Epidermal melanocyte (primary cell): ENCODE data around the gene HEG1.

Source experiments
- DNase-seq: peaks from one replicate; pipeline ENCODE4 v3.0.0; 2011; ENCODE audit warnings: low spot score; ENCODE audit not compliant: insufficient read length

Gene HEG1

GRCh38 chr3:125050488-125051090, 5.2 kb downstream of the HEG1 start:
- no peak for DNase-seq

GRCh38 chr3:125048282-125048681, 7.5 kb downstream of the HEG1 start:
- no peak for DNase-seq

DNA sequence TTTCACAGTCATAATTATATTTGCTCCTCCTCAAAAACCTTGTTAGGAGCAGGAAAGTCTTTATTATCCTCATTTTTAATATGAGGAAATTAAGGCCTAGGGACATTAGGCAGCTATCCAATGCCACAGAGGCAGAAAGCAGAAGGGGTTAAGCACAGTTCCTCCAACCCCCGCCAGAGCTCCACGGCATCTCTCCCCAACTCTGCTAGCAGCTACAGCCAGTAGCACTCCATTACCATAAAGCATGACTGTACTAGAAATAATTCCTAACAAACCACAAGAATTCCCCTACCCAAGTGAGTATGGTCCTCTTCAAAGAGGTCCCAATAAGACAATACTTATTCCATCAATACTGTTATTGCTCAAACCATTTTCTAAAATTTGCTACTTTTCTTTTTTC, 9.8 kb downstream of the HEG1 start:
- DNase-seq, result peak; percentile 61

DNA sequence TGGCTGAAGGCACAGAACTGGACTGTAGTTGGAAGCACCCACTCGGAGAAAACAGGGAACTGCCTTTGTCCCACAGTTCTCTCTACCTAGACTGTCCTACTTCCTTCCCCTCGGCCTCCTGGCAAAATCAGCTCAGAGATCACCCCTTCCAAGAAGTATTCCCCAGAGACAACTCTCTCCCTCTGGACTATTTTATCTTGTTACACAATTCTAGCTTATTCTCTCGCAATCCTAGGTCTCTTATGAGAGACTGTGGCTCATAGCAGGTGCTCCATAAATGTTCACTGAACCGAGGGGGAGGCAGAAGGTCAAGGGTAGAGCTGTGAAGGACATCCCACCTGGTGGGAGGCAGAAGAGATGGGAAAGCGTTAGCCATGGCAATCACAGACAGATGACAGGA, 10.6 kb downstream of the HEG1 start:
- no peak for DNase-seq

DNA sequence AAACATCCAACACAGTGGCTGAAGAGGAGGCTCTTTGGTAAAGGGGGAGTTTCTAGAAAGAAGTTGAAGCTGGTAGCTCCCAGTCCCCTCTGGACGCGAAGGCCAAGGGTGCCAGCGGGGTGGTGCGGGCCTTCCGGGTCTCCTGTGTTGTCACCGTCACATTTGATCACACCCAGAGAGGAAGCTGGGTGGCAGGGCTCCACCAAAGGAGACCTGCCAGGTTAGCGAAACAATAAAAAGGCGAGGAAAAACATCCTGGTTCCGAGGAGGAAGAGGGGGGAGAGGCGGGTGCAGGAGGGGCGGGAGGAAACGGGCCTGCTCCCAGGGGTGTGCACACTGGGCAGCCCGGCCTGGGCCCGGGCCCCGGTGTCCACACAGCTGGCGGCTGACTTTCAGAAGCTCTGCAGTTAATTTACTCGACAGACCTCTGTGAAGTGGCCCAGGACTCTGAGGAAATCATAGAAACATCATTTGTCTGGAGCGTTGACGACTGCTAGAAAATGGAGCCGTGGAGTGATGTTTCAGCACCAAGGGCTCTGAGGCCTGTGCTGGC, 12.1 kb downstream of the HEG1 start:
- DNase-seq, result no peak

DNA sequence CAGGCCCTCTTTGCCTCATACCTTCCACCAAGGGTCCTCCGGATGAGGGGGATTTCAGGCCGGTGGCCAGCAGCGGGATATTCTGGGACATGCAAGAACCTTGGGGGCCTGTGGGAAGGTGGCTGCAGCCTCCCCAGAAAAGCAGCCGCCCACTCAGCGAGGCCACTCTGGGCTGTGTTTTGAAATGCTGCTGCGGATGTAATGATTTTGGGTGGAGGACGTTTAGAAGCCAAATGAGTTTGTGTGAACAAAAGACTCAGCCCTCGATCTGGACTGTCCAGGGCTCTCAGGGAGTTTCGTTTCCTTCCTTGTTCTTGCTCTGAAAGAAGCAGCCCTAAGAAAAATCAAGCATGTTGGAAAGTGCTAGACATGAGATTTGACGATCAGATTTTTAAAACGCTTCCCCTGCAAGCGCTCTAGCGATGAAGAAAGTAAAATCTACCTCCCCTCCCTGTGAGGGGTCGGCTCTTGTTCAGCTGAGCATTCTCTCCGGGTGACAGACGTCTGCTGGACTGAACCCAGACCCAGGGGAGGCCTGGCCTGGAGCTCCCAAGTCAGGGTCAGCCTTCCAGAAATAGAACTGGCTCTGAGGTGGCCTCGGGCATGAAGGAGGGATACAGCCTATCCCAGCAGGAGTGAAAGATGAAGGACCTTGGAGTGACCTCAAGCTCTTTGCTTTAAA, 12.9 kb downstream of the HEG1 start:
- DNase-seq, result no peak

- DNase-seq, result no peak
Measured at GRCh38 chr3:125039131-125040100, 16.4 kb downstream of the HEG1 start.

DNA sequence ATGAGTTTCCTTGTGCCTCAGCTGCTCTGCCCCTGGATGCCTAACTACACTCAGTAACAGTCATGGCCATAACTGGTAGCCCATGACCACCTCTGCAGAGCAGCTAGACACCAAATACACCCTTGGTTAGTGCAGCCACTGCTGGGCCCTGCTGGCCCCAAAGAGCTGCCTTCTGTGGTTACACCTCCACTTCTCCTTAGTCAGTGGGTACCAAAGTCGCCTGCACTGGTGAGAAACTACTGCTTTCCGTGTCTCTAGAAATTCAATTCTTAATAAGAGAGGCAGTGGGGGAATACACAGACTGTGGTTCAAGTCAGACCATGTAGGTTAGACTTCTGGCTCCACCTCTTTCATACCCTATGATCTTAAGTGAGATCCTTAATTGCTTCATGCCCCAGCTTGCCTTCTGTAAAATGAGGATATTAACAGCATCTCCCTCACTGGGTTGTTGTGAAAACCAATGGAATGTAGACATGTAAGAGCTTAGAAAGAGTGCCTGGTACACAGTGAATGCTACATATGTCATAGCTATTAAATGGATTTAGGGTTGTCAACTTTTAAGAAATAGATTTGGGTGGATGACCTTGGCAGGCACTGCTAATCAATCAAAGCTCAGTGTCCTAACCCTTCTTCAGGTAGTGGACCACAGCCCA, 18.2 kb downstream of the HEG1 start:
- DNase-seq, result no peak

DNA sequence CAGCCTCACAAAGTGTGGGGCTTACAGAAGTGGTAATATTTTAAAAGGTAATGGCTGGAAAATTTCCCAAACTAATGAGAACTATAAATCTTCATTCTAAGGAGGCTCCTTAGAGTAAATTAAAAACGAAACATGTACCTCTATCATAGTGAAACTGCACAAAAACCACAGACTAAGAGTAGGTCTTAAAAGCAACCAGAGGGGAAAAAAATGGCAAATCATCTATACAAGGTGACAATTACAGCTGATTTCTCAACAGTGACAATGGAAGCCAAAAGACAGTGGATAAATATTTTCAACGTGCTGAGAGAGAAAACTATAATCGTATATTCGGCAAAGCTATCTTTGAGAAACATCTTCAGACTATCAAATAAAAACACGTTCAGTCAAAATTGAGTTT, 20.6 kb downstream of the HEG1 start:
- no peak for DNase-seq

GRCh38 chr3:125033616-125034015, 22.2 kb downstream of the HEG1 start:
- no peak for DNase-seq

- no peak for DNase-seq
Measured at GRCh38 chr3:125033135-125033534, 22.7 kb downstream of the HEG1 start.

- no peak for DNase-seq
Measured at GRCh38 chr3:125032683-125033082, 23.1 kb downstream of the HEG1 start.

GRCh38 chr3:125032100-125032643, 23.6 kb downstream of the HEG1 start:
- no peak for DNase-seq

- DNase-seq, result no peak
Measured at GRCh38 chr3:125031544-125031943, 24.3 kb downstream of the HEG1 start.

GRCh38 chr3:125028657-125029056, 27.1 kb downstream of the HEG1 start:
- no peak for DNase-seq

DNA sequence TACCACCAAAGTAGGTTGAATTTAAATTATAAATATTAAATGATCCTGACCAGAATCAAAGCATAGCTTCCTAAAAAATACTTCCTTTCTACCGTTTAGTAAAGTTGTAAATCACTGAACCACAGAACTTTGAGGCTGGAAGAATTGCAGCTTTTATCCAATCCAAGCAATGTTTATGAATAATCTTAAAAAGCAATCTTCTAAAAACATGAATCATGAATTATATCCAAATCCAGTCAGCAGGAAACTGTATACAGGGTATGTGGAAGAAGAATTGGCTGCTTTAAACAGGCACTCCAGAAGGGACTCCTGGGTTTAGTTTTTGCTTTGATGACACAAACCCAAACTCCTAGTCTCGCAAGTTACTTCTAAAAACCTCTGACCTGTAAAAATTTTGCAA, 30.2 kb downstream of the HEG1 start:
- no peak for DNase-seq

- no peak for DNase-seq
Measured at GRCh38 chr3:125024817-125025216, 31.0 kb downstream of the HEG1 start.

- no peak for DNase-seq
Measured at GRCh38 chr3:125023833-125024555, 31.8 kb downstream of the HEG1 start.

DNA sequence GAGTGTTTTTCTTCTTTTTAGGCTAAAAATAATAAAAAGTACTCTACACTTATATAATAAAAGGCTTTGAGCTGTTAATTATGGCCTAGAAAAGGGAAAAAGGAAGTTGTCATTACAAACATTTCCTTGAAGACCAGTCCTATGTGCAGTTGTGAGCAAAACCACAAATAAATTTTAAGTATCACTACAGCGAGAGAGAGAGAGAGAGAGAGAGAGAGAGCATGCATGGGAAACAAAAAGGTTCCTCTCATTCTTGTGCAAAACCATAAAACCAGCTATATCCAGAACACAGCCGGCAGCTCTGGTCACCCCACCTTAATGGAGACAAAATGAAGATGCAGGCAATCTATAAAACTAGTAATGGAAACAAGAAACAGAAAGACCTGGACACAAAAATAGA, 33.6 kb downstream of the HEG1 start:
- DNase-seq, result no peak

- no peak for DNase-seq
Measured at GRCh38 chr3:125019271-125019670, 36.5 kb downstream of the HEG1 start.
